Islet of Langerhans (tissue), 1 donor: ENCODE data around the gene CNGB1.
"Not testable (repeated sequence)": the region's sequence is repeated elsewhere in the genome, so short reads cannot be mapped to it uniquely, and the experiment has no call there.

Experiments
- FAIRE-seq: peaks from one replicate; lab custom pipeline; 2011; peaks lifted over from hg19 to GRCh38; lab: Jason Lieb, UNC

Gene CNGB1

DNA sequence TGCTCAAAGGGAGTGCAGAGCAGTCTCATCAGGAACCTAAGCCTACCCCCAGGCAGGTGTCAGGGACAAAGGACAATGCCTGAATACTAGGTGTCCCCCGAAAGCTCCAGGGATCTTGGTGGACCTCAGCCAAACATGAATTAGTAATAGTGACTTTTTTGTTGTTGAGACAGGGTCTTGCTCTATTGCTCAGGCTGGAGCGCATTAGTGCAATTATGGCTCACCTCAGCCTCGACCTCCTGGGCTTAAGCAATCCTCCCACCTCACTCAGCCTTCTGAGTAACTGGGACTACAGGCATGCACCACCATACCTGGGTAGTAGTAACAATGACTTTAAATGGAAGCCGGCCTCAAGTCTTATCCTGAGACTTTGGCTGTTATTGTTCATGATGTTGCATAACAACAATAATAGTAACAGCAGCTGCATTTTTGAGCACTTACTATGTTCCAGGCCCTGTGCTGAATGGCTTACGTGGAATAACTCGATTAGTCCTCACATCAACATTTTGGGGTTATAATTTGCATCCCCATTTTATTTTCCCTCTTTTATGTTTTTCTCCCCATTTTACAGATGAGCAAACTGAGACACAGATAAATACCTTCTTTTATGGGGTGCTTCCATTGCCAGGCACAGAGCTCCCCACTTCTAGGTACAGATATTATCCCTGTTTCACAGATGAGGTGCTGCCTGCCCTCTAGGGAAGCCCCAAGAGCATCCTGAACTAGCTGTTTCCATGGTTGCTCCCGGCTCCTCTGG lies 19.5 kb downstream of the CNGB1 start:
- no peak for FAIRE-seq

DNA sequence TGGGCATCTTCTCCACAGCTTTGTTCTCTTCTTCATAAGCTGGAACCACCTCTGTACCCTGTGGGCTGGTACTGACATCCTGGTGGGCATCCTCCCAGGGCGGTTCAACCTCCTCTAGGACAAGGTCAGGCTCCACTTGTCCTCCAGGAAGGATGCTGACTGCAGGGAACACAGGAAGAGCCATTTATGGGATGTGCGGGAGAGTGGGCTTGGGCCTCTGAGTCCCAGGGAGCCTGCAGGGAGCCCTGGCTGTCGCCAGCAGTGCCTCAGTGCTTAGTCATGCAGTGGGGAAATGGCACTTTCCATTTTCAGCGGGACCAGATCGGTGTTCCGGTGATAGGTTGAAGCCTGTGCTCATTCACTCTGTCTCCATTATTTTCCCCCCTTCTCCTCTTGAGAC lies 20.5 kb downstream of the CNGB1 start:
- no peak for FAIRE-seq

DNA sequence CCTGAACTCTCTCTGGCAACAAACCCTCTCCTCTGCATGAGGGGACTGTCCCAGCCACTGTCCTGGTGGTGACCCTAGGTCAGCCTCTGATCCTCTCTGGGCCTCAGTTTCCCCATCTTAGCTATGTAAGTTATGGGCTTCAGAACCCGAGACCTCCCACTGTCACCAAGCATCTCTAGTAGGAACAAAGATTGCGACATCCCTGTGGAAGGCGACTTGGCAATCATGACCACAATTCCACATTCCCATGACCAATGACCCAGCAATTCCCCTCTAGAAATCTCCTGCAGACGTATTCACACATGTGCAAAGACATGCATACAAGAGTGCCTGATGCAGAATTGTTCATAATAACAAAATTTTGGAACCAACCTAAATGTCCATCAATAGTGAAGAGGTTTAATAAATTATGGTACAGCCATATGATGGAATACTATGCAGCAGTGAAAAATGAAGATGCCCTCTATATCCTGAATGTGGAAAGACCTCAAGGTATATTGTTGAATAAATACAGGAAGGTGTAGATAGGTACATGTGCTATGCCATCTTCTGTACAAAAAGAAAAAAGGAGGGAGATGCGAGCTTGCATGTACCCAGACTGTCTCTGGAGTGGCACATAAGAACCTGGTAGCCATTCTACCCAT lies 21.2 kb downstream of the CNGB1 start:
- no peak for FAIRE-seq

DNA sequence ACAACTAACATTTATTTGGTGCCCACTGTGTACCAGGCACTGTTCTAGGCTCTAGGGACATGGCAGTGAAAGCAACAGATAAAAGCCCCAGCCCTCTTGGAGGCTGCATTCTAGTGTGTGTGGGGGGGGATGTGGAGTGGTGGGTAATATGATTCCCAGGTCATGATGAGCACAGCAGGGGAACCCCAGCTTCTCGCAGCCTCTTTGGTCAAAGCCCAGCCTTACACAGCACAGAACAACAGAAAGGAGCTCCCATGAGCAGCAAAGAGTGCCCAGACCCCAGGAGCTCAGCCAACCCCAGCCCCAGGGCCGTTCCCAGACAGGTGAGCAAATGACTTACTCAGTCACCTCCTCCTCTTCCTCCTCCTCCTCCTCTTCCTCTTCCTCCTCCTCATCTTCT lies 21.9 kb downstream of the CNGB1 start:
- no peak for FAIRE-seq

DNA sequence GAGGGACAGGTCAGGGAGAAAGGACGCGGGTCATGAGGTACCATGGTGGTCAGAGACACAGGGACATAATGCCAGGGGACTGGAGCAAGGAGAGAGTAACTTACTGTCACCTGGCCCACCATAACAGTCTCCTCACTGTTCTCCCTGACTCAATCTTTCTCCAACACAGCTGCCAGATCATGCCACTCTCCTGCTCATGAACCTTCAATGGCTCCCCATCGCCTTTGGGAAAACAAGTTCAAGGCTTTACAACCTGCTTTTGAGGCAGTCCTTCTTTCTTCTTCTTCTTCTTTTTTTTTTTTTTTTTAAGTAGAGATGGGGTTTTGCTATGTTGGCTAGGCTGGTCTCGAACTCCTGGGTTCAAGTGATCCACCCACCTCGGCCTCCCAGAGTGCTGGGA lies 22.9 kb downstream of the CNGB1 start:
- FAIRE-seq = no peak

GRCh38 chr16:57947261-57947660 lies 23.7 kb downstream of the CNGB1 start:
- FAIRE-seq = no peak

DNA sequence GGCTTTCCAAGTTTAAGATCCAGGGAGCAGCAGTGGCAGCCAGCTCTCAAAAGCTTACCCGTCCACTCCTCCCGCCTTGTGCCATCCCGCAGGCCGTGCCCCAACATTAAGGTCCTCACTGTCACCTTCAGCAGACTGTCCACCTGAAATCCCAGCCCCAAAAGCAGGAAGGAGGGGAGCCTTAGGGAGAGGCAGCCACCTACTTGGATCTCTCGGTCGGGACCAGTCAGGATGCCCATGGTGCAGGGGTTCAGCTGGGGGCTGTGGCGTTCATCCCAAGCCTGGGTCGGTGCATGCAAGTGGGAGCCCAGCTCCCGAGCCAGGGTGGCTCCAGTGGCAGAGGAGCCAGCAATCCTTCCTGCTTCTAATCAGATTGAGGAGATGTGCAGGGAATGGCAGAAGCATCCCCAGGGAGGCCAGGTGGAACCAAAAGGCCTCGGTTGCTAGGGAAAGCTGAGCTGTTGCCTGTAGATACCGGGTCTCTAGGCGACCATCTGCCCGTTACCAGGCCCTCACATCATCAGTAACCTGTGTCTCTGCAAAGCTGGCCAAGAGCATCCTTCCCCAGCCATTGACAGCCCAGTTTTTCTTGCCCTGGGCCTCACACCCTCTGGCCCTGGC lies 24.6 kb downstream of the CNGB1 start:
- no peak for FAIRE-seq

GRCh38 chr16:57945740-57946138 lies 25.2 kb downstream of the CNGB1 start:
- FAIRE-seq = no peak

GRCh38 chr16:57944970-57945739 lies 25.8 kb downstream of the CNGB1 start:
- FAIRE-seq = no peak

- not testable (repeated sequence) for FAIRE-seq
Measured at GRCh38 chr16:57943381-57943780, 27.5 kb downstream of the CNGB1 start.

GRCh38 chr16:57941901-57942300 lies 29.0 kb downstream of the CNGB1 start:
- not testable (repeated sequence) for FAIRE-seq

GRCh38 chr16:57941016-57941664 lies 29.8 kb downstream of the CNGB1 start:
- no peak for FAIRE-seq

DNA sequence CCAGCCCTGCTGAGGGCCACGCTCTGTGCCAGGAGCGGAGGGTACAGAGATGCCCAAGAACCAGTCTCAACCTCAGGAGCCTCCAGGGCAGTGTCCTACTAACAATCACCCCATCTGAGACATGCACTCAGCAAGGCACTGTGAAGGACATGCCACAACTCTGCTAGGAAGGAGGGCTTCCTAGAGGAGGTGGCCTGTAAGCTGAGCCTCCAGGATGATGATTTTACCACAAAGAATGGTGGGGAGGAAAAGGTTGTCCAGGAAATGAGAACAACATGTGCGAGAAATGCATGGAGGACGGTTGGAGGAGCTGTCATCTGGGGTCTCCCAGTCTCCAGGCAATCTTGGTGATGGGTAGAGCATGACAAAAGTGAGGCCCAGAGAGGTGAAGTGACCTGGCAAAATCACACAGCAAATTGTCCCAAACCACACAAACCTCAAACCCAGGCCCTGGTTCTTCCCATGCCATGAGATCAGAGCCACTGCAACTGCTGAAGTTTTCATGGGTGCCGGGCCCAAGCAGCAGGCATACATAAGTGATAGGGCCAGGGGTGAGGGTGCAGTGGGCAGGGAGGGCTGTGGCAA lies 30.5 kb downstream of the CNGB1 start:
- no peak for FAIRE-seq

- no peak for FAIRE-seq
Measured at GRCh38 chr16:57939872-57940224, 31.1 kb downstream of the CNGB1 start.

GRCh38 chr16:57938936-57939871 lies 31.7 kb downstream of the CNGB1 start:
- FAIRE-seq = no peak

DNA sequence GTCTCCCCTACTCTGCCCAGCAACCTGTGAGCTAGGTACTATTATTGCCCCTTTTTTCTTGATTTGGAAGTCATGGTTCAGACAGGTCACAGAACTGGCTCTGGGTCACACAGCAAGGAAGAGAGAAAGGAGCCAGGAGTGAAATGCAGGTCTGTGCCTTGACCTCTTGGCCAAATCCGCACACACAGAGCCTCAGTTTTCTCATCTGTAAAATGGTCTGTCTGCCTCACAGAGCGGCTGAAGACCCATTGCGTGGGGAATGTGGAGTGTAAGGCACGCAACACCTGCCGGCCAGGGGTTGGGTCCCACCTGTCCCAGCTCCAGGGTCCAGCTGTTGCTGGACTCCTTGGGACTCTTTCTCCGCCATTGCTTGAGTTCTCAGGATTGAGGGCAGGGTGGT lies 32.4 kb downstream of the CNGB1 start:
- no peak for FAIRE-seq

GRCh38 chr16:57937861-57938260 lies 33.1 kb downstream of the CNGB1 start:
- no peak for FAIRE-seq

DNA sequence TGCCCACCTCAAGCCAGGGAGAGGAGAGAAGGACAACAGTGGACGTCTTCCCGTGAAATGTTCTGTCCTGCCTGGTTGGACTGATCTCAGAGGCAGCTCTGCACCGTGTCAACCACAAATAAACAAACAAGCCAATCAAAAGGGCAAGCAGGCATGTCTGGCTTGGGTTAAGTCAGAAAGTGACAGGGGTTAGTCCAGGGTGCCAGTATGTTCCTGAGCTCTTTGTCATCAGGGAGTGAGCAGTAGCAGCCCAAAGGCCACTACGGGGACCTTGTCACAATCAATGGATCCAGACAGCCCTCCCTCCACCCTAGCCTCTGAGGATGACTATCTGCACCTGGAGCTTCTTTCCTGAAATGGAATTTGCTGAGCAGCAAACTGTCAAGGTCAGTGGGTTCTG lies 35.0 kb downstream of the CNGB1 start:
- no peak for FAIRE-seq

DNA sequence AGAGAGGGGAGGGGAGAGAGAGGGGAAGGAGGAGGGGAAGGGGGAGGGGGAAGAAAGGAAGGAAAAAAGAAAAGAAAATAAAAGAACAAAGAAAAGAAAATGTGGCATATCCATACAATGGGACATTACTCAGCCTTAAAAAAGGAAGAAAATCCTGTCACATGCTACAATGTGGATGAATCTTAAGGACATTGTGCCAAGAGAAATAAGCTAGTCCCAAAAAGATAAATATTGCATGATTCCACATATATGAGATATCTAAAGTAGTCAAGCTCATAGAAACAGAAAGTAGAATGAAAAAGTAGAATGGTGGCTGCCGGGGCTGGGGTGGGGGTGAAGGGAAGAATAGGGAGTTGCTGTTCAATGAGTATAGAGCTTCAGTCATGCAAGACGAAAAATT lies 40.4 kb downstream of the CNGB1 start:
- FAIRE-seq = no peak

- FAIRE-seq = no peak
Measured at GRCh38 chr16:57929250-57929649, 41.7 kb downstream of the CNGB1 start.

GRCh38 chr16:57926041-57926440 lies 44.9 kb downstream of the CNGB1 start:
- FAIRE-seq = no peak
